K562 (cell line): ENCODE data around the gene OR13A1. TPM values are rescaled to one million over a fixed set of nuclear protein-coding genes. Genes with fewer than 3 reads are reported as not detected.

Experiments used
- ATAC-seq: fragments of 200-7000 bp; cut with Tn5 transposase; 3 replicates; pipeline ENCODE4 v1.9.1; 2020; ENCODE audit warnings: moderate library complexity
- BruUV-seq: library from RNA; stranded (reverse); fragments of 400-500 nt; replicated peaks from 2 replicates; lab custom pipeline; 2021; lab: Mats Ljungman, UMichigan
- CTCF ChIA-PET: fragments of 300-600 bp; formaldehyde crosslinking; extraction: SDS; loops from one replicate; lab custom pipeline; 2021; ENCODE audit warnings: low intra/inter-chr PET ratio; lab: Yijun Ruan, JAX
- POLR2A ChIA-PET: fragments of 300-600, 350-650 bp; sonication (Branson Sonifier 250); formaldehyde crosslinking; extraction: SDS; loops from one replicate; lab custom pipeline; 2021; ENCODE audit warnings: antibody characterized with exemption, inconsistent platforms; lab: Yijun Ruan, JAX
- DNase-seq, 4 experiments: peaks; one replicate each; pipeline versions ENCODE4 v3.0.0 to v3.0.0-alpha.2; 2011 to 2018; ENCODE audit warnings: low spot score in 3 of 4, mixed read lengths in 3 of 4; ENCODE audit errors: extremely low read depth in 1 of 4
- FAIRE-seq: peaks from 2 replicates; lab custom pipeline; 2011; peaks lifted over from hg19 to GRCh38; lab: Jason Lieb, UNC
- H2AFZ ChIP-seq: 2 replicates; pipeline ENCODE4 v1.6.0; 2011; ENCODE audit warnings: low read depth, low read length, control low read depth, inconsistent platforms
- H3K27ac ChIP-seq: fragments of 200-600 bp; 3 replicates; pipeline ENCODE4 v1.8.0; 2011; ENCODE audit warnings: low read depth, mild to moderate bottlenecking, control low read depth, inconsistent platforms, low read length, moderate library complexity, mixed read lengths; ENCODE audit errors: extremely low read depth
- H3K27me3 ChIP-seq, 2 experiments: fragments of 300-600 bp in 1 of 2; 2 replicates in 1 of 2; 3 replicates in 1 of 2; pipeline versions ENCODE4 v1.6.0 to v1.8.0; 2011; ENCODE audit warnings: inconsistent platforms in 2 of 2, low read length in 2 of 2, mild to moderate bottlenecking in 1 of 2, mixed read lengths in 1 of 2, moderate library complexity in 1 of 2; ENCODE audit not compliant: control insufficient read depth in 2 of 2, insufficient read depth in 2 of 2
- H3K36me3 ChIP-seq: fragments of 300-600 bp; 3 replicates; pipeline ENCODE4 v1.8.0; 2011; ENCODE audit warnings: mild to moderate bottlenecking, low read length, inconsistent platforms; ENCODE audit not compliant: control insufficient read depth, insufficient read depth
- H3K4me1 ChIP-seq, 2 experiments: fragments of 200-600 bp in 1 of 2; replicated peaks in 1 of 2; 2 replicates in 1 of 2; 3 replicates in 1 of 2; pipeline versions ENCODE4 v1.5.1 to v1.8.0; 2011; ENCODE audit warnings: inconsistent platforms in 2 of 2, low read length in 2 of 2, mild to moderate bottlenecking in 1 of 2, mixed read lengths in 1 of 2, moderate library complexity in 1 of 2; ENCODE audit not compliant: control insufficient read depth in 2 of 2, insufficient read depth in 2 of 2
- H3K4me2 ChIP-seq: 2 replicates; pipeline ENCODE4 v1.6.1; 2011; ENCODE audit warnings: low read length, control low read depth, inconsistent platforms, mixed read lengths; ENCODE audit not compliant: insufficient read depth
- H3K4me3 ChIP-seq: fragments of 200-600 bp; sonication (generic), shearing (Covaris generic); 2 replicates; pipeline ENCODE4 v1.5.1; 2016; ENCODE audit warnings: control low read depth, inconsistent platforms
- H3K79me2 ChIP-seq: fragments of 200-600 bp; 3 replicates; pipeline ENCODE4 v1.8.0; 2011; ENCODE audit warnings: low read length, inconsistent platforms; ENCODE audit not compliant: control insufficient read depth, insufficient read depth
- H3K9ac ChIP-seq, 2 experiments: 2 replicates each; pipeline versions ENCODE4 v1.6.0 to v1.6.1; 2011; ENCODE audit warnings: low read depth in 2 of 2, low read length in 2 of 2, control low read depth in 1 of 2, inconsistent platforms in 1 of 2, mild to moderate bottlenecking in 1 of 2, mixed read lengths in 1 of 2; ENCODE audit not compliant: insufficient read depth in 1 of 2
- H3K9me1 ChIP-seq: one replicate; pipeline ENCODE4 v1.6.0; 2011; ENCODE audit warnings: inconsistent platforms, mild to moderate bottlenecking, low read length, moderate library complexity; ENCODE audit not compliant: control insufficient read depth, insufficient read depth
- H3K9me3 ChIP-seq: replicated peaks from 2 replicates; pipeline ENCODE4 v1.5.1; 2011; ENCODE audit warnings: low read depth, low read length, inconsistent platforms; ENCODE audit not compliant: control insufficient read depth, insufficient read depth
- H4K20me1 ChIP-seq: replicated peaks from 2 replicates; pipeline ENCODE4 v1.6.1; 2011; ENCODE audit warnings: low read length, inconsistent platforms, mixed read lengths; ENCODE audit not compliant: control insufficient read depth, insufficient read depth
- C11orf30 ChIP-seq: fragments of 450-650 bp; IDR thresholded peaks from 2 replicates; pipeline ENCODE4 v1.6.1; 2016; ENCODE audit warnings: low read depth, mild to moderate bottlenecking
- KHSRP ChIP-seq: fragments of 450-650 bp; IDR thresholded peaks from 2 replicates; pipeline ENCODE4 v1.6.1; 2017
- MAFG ChIP-seq: fragments of 450-650 bp; conservative IDR thresholded peaks from 2 replicates; pipeline ENCODE4 v1.6.1; 2016; ENCODE audit warnings: missing genetic modification characterization, missing compliant biosample characterization
- SNAPC5 ChIP-seq: fragments of 250-450 bp; sonication (Bioruptor Pico); IDR thresholded peaks from 2 replicates; pipeline ENCODE4 v1.8.0; 2021; ENCODE audit warnings: moderate library complexity, mild to moderate bottlenecking, inconsistent platforms
- STAT6 ChIP-seq: sonication (generic); formaldehyde crosslinking; IDR thresholded peaks from 2 replicates; pipeline ENCODE4 v1.8.1; 2023; ENCODE audit warnings: mild to moderate bottlenecking, missing genetic modification reagents
- ZKSCAN3 ChIP-seq: fragments of 250-450 bp; sonication (Bioruptor Pico); IDR thresholded peaks from 2 replicates; pipeline ENCODE4 v1.4.0; 2020
- ZNF174 ChIP-seq: fragments of 250-450 bp; sonication (Bioruptor Pico); IDR thresholded peaks from 2 replicates; pipeline ENCODE4 v1.4.0; 2020; ENCODE audit warnings: mild to moderate bottlenecking
- ZNF217 ChIP-seq: sonication (generic); formaldehyde crosslinking; IDR thresholded peaks from 2 replicates; pipeline ENCODE4 v1.8.0; 2022; ENCODE audit warnings: mild to moderate bottlenecking, missing genetic modification reagents
- ZNF316 ChIP-seq: fragments of 450-650 bp; IDR thresholded peaks from 2 replicates; pipeline ENCODE4 v1.6.1; 2016
- in situ Hi-C: fragments of 300-500 bp; cut with MboI; formaldehyde crosslinking; loops from 4 replicates; pipeline ENCODE4 v1.15.0; 2018; ENCODE audit warnings: inconsistent platforms, mixed read lengths
- intact Hi-C: fragments of 100-400 bp; cut with micrococcal nuclease; formaldehyde crosslinking; loops from 2 replicates; pipeline ENCODE4 v1.14.2; 2022
- polyA plus RNA-seq, 8 experiments: library from polyadenylated mRNA; depleted of rRNA in 4 of 8; stranded (reverse) in 5 of 8; unstranded in 3 of 8; fragments of >200 nt; fragmentation: Nextera tagmentation in 2 of 8; fragmentation: Illumina TruSeq in 1 of 8; extraction: Ambion mirVana in 2 of 8; extraction: Trizol in 1 of 8; gene quantifications; 2 replicates each; pipeline versions ENCODE4 v1.2.1 to v1.2.3, GENCODE V29; 2011 to 2014; ENCODE audit warnings: inconsistent platforms in 1 of 8, missing spikeins in 1 of 8
- total RNA-seq, 7 experiments: library from RNA; depleted of rRNA in 6 of 7; stranded (reverse); fragments of >200 nt in 6 of 7; fragmentation: Illumina TruSeq in 2 of 7; extraction: Trizol in 2 of 7; gene quantifications; 2 replicates each; pipeline versions ENCODE4 v1.2.1 to v1.2.3, GENCODE V29; 2011 to 2021; ENCODE audit warnings: low replicate concordance in 1 of 7
- TF ChIP-seq, protein P1 (sequence below): sonication (generic); formaldehyde crosslinking; IDR thresholded peaks from 2 replicates; pipeline ENCODE4 v1.8.0; 2023; ENCODE audit warnings: mild to moderate bottlenecking, missing genetic modification reagents

Gene OR13A1
- total and polyA plus RNA-seq, 9 of the 15 experiments (the other 6 are each of a cell fraction or from before 2014, with no cell fraction given), result 0.03 to 0.11 (median 0.06) TPM; not detected in 3

DNA sequence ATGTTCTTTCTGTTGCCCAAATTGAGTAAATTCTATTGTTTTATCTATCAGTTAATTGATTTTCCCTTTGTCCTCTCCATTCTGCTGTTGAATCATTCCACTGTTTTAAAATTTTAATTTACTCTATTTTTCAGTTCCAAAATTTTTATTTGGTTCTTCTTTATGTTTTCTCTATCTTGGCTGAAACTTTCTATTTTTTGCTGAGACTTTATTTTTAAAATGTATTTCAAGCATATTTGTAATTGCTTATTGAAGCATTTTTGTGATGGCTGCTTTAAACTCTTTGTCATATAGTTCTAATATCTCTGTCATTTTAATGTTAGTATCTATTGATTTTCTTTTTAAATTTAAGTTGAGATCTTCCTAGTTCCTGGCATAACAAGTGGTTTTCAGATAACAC, 60.5 kb downstream of the OR13A1 start:
- TF ChIP-seq SNAPC5 (CRISPR knock-in tag), result no peak
- no peak for TF ChIP-seq ZNF174 (CRISPR knock-in tag)
- TF ChIP-seq ZNF316, result peak; percentile 83
- no peak for TF ChIP-seq KHSRP
- TF ChIP-seq ZKSCAN3 (CRISPR knock-in tag), result no peak
- TF ChIP-seq ZNF217 (CRISPR knock-in tag), result no peak
- TF ChIP-seq, protein P1, sequence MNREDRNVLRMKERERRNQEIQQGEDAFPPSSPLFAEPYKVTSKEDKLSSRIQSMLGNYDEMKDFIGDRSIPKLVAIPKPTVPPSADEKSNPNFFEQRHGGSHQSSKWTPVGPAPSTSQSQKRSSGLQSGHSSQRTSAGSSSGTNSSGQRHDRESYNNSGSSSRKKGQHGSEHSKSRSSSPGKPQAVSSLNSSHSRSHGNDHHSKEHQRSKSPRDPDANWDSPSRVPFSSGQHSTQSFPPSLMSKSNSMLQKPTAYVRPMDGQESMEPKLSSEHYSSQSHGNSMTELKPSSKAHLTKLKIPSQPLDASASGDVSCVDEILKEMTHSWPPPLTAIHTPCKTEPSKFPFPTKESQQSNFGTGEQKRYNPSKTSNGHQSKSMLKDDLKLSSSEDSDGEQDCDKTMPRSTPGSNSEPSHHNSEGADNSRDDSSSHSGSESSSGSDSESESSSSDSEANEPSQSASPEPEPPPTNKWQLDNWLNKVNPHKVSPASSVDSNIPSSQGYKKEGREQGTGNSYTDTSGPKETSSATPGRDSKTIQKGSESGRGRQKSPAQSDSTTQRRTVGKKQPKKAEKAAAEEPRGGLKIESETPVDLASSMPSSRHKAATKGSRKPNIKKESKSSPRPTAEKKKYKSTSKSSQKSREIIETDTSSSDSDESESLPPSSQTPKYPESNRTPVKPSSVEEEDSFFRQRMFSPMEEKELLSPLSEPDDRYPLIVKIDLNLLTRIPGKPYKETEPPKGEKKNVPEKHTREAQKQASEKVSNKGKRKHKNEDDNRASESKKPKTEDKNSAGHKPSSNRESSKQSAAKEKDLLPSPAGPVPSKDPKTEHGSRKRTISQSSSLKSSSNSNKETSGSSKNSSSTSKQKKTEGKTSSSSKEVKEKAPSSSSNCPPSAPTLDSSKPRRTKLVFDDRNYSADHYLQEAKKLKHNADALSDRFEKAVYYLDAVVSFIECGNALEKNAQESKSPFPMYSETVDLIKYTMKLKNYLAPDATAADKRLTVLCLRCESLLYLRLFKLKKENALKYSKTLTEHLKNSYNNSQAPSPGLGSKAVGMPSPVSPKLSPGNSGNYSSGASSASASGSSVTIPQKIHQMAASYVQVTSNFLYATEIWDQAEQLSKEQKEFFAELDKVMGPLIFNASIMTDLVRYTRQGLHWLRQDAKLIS (CRISPR knock-in tag), result no peak
- no peak for TF ChIP-seq STAT6 (CRISPR knock-in tag)
- 0 out of 2 replicates have a peak, but pooled peaks have one; percentile 24 for TF ChIP-seq MAFG
- peak; percentile 61; the same call in 1 of the 2 replicates for TF ChIP-seq C11orf30
- TF ChIP-seq, all 486 proteins: peak for 3
- Histone ChIP-seq H4K20me1 (no peaks in the 10 kb centered on the region), H3K4me1 (peaks cover 0 to 7% of the 10 kb centered on the region in 2 experiments; a peak in 2 of 5 replicates), H3K9me1 (no peaks in the 10 kb centered on the region), H3K27me3 (no peaks in the 10 kb centered on the region), H3K4me3 (no peak overlapping the region), H3K79me2 (no peaks in the 10 kb centered on the region), H3K9me3 (no peaks in the 10 kb centered on the region), H3K4me2 (no peak overlapping the region), H2AFZ (no peak overlapping the region), H3K9ac (no peak overlapping the region), H3K36me3 (no peaks in the 10 kb centered on the region), H3K27ac (no peak overlapping the region)
- ChIA-PET POLR2A (no interaction called here), CTCF (no interaction called here)
- DNase-seq, result no peak
- in situ Hi-C loops (loop anchor here (5.0 kb wide), 1 partner anchor 207 kb away; no protein-coding TSS in a partner anchor), intact Hi-C loops (loop anchor here (10.0 kb wide), 1 partner anchor 120 kb away; the partner anchor contains the start of gene ALOX5)
- no peak for ATAC-seq
- no TSS peak for BruUV-seq
- no peak for FAIRE-seq
